ENCODE results near the gene PPP2R1A.

- TF ChIP-seq, protein P1, sequence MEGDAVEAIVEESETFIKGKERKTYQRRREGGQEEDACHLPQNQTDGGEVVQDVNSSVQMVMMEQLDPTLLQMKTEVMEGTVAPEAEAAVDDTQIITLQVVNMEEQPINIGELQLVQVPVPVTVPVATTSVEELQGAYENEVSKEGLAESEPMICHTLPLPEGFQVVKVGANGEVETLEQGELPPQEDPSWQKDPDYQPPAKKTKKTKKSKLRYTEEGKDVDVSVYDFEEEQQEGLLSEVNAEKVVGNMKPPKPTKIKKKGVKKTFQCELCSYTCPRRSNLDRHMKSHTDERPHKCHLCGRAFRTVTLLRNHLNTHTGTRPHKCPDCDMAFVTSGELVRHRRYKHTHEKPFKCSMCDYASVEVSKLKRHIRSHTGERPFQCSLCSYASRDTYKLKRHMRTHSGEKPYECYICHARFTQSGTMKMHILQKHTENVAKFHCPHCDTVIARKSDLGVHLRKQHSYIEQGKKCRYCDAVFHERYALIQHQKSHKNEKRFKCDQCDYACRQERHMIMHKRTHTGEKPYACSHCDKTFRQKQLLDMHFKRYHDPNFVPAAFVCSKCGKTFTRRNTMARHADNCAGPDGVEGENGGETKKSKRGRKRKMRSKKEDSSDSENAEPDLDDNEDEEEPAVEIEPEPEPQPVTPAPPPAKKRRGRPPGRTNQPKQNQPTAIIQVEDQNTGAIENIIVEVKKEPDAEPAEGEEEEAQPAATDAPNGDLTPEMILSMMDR (IDR thresholded peaks at IDR 0.05; ENCODE audit: low read depth, low read length, poor library complexity, severe bottlenecking): no peak
- no peak for TF ChIP-seq EZH2phosphoT487 (IDR thresholded peaks at IDR 0.05; ENCODE audit: borderline replicate concordance, low read length)
Observed at GRCh38 chr19:52234406-52234805, 44.6 kb downstream of the PPP2R1A start.
